H1 (cell line): ENCODE data around the gene TMA7B. TPM values are rescaled to one million over a fixed set of nuclear protein-coding genes. Genes with fewer than 3 reads are reported as not detected.

Experiments used
- CTCF ChIA-PET: fragments of 300-600 bp; sonication (Branson Sonifier 250); formaldehyde crosslinking; loops from one replicate; lab custom pipeline; 2021; ENCODE audit not compliant: partially characterized antibody; lab: Charles Lee
- POLR2A ChIA-PET: fragments of 300-600 bp; sonication (Branson Sonifier 250); formaldehyde crosslinking; loops from one replicate; lab custom pipeline; 2021; ENCODE audit warnings: inconsistent platforms; ENCODE audit not compliant: partially characterized antibody; lab: Charles Lee
- DNase-seq, 2 experiments: peaks; one replicate each; pipeline versions ENCODE4 v3.0.0 to v3.0.0-alpha.2; 2010 to 2022; ENCODE audit warnings: low spot score in 2 of 2, low read depth in 1 of 2, mixed read lengths in 1 of 2
- FAIRE-seq: peaks from 2 replicates; lab custom pipeline; 2011; peaks lifted over from hg19 to GRCh38; lab: Jason Lieb, UNC
- H2AFZ ChIP-seq: 2 replicates; pipeline ENCODE4 v1.8.1; 2012; ENCODE audit warnings: low read length, inconsistent platforms
- H2AK5ac ChIP-seq: 2 replicates; pipeline ENCODE4 v1.6.1; 2013; ENCODE audit warnings: low read depth, low read length
- H2BK120ac ChIP-seq: replicated peaks from 2 replicates; pipeline ENCODE3; 2013; ENCODE audit warnings: low read depth, low read length, inconsistent platforms
- H2BK12ac ChIP-seq: 2 replicates; pipeline ENCODE4 v1.6.1; 2013; ENCODE audit warnings: low read depth, low read length
- H2BK15ac ChIP-seq: 2 replicates; pipeline ENCODE4 v1.6.1; 2013; ENCODE audit warnings: low read length
- H2BK20ac ChIP-seq: 2 replicates; pipeline ENCODE4 v1.6.1; 2013; ENCODE audit warnings: low read length
- H2BK5ac ChIP-seq: 2 replicates; pipeline ENCODE4 v1.6.1; 2013; ENCODE audit warnings: low read depth, low read length
- H3K14ac ChIP-seq: 2 replicates; pipeline ENCODE4 v1.6.1; 2013; ENCODE audit warnings: inconsistent platforms; ENCODE audit not compliant: insufficient read length
- H3K18ac ChIP-seq: 2 replicates; pipeline ENCODE4 v1.6.1; 2013; ENCODE audit warnings: low read length; ENCODE audit errors: extremely low read depth
- H3K23ac ChIP-seq: 2 replicates; pipeline ENCODE4 v1.6.1; 2013; ENCODE audit warnings: inconsistent platforms; ENCODE audit not compliant: insufficient read length
- H3K23me2 ChIP-seq: 2 replicates; pipeline ENCODE4 v1.6.1; 2013; ENCODE audit warnings: low read depth, low read length
- H3K27ac ChIP-seq: 2 replicates; pipeline ENCODE4 v1.6.1; 2011; ENCODE audit warnings: low read depth, low read length, inconsistent platforms
- H3K27me3 ChIP-seq, 4 experiments: replicated peaks in 1 of 4; 1 replicate in 1 of 4; 2 replicates in 3 of 4; pipeline versions ENCODE4 v1.6.1 to v1.8.1; 2011 to 2013; ENCODE audit warnings: low read length in 3 of 4, mild to moderate bottlenecking in 3 of 4, inconsistent platforms in 2 of 4, mixed read lengths in 2 of 4, moderate library complexity in 1 of 4; ENCODE audit not compliant: control insufficient read depth in 3 of 4, insufficient read depth in 3 of 4; ENCODE audit errors: extremely low read depth in 1 of 4
- H3K36me3 ChIP-seq, 4 experiments: 2 replicates each; pipeline versions ENCODE4 v1.6.1 to v1.8.1; 2011 to 2013; ENCODE audit warnings: mild to moderate bottlenecking in 4 of 4, low read length in 3 of 4, moderate library complexity in 2 of 4, control low read depth in 1 of 4, inconsistent platforms in 1 of 4; ENCODE audit not compliant: insufficient read depth in 4 of 4, control insufficient read depth in 2 of 4
- H3K4ac ChIP-seq: replicated peaks from 2 replicates; pipeline ENCODE3; 2013; ENCODE audit warnings: low read length, low read depth, mixed read lengths, inconsistent platforms; ENCODE audit not compliant: insufficient read length
- H3K4me1 ChIP-seq, 4 experiments: replicated peaks in 1 of 4; 1 replicate in 1 of 4; 2 replicates in 3 of 4; pipeline versions ENCODE4 v1.6.1 to v1.8.1; 2011 to 2013; ENCODE audit warnings: low read length in 3 of 4, inconsistent platforms in 2 of 4, mixed read lengths in 1 of 4; ENCODE audit not compliant: insufficient read depth in 4 of 4, control insufficient read depth in 3 of 4
- H3K4me2 ChIP-seq, 2 experiments: 2 replicates each; pipeline versions ENCODE4 v1.6.1 to v1.8.1; 2011 to 2013; ENCODE audit warnings: low read depth in 2 of 2, low read length in 2 of 2, control low read depth in 1 of 2, inconsistent platforms in 1 of 2, mild to moderate bottlenecking in 1 of 2; ENCODE audit not compliant: insufficient read depth in 1 of 2
- H3K4me3 ChIP-seq, 4 experiments: fragments of 200-600, 300-600 bp in 1 of 4; sonication (generic), shearing (Covaris generic), sonication (Bioruptor Twin) in 1 of 4; 2 replicates each; pipeline versions ENCODE4 v1.5.1 to v1.8.1; 2011 to 2016; ENCODE audit warnings: low read length in 4 of 4, low read depth in 3 of 4, control low read depth in 2 of 4, inconsistent platforms in 2 of 4, mild to moderate bottlenecking in 2 of 4, mixed read lengths in 1 of 4, moderate library complexity in 1 of 4; ENCODE audit not compliant: insufficient read depth in 2 of 4; ENCODE audit errors: extremely low read depth in 1 of 4
- H3K56ac ChIP-seq: replicated peaks from 2 replicates; pipeline ENCODE3; 2013; ENCODE audit warnings: low read depth, mild to moderate bottlenecking, mixed read lengths, low read length, inconsistent platforms; ENCODE audit not compliant: insufficient read length
- H3K79me1 ChIP-seq: 2 replicates; pipeline ENCODE4 v1.6.1; 2013; ENCODE audit warnings: low read depth, low read length, control low read depth
- H3K79me2 ChIP-seq, 2 experiments: 2 replicates each; pipeline versions ENCODE4 v1.6.1 to v1.8.1; 2012 to 2013; ENCODE audit warnings: low read length in 2 of 2, mild to moderate bottlenecking in 2 of 2, inconsistent platforms in 1 of 2; ENCODE audit not compliant: insufficient read depth in 2 of 2, control insufficient read depth in 1 of 2
- H3K9ac ChIP-seq, 4 experiments: replicated peaks in 1 of 4; 1 replicate in 1 of 4; 2 replicates in 3 of 4; pipeline versions ENCODE4 v1.6.1 to v1.8.1; 2011 to 2013; ENCODE audit warnings: low read depth in 3 of 4, low read length in 3 of 4, control low read depth in 2 of 4, mild to moderate bottlenecking in 2 of 4, moderate library complexity in 2 of 4, inconsistent platforms in 1 of 4; ENCODE audit errors: extremely low read depth in 1 of 4
- H3K9me3 ChIP-seq, 2 experiments: 2 replicates each; pipeline versions ENCODE4 v1.6.1 to v1.8.1; 2012 to 2013; ENCODE audit warnings: mild to moderate bottlenecking in 2 of 2, moderate library complexity in 2 of 2, control low read depth in 1 of 2, inconsistent platforms in 1 of 2, low read depth in 1 of 2, low read length in 1 of 2, mixed read lengths in 1 of 2; ENCODE audit not compliant: insufficient read depth in 2 of 2
- H4K20me1 ChIP-seq, 2 experiments: replicated peaks in 1 of 2; 2 replicates each; pipeline versions ENCODE3 to v1.8.1; 2011 to 2013; ENCODE audit warnings: inconsistent platforms in 2 of 2, low read length in 2 of 2, mild to moderate bottlenecking in 1 of 2; ENCODE audit not compliant: insufficient read depth in 2 of 2, control insufficient read depth in 1 of 2
- H4K5ac ChIP-seq: 2 replicates; pipeline ENCODE4 v1.6.1; 2013; ENCODE audit warnings: low read length, low read depth, mixed read lengths, inconsistent platforms; ENCODE audit not compliant: insufficient read length
- H4K8ac ChIP-seq: 2 replicates; pipeline ENCODE4 v1.8.0; 2013; ENCODE audit warnings: mild to moderate bottlenecking, moderate library complexity, low read length, inconsistent platforms; ENCODE audit not compliant: insufficient read depth; ENCODE audit errors: extremely low read depth
- H4K91ac ChIP-seq: replicated peaks from 2 replicates; pipeline ENCODE3; 2013; ENCODE audit warnings: low read length, mixed read lengths, inconsistent platforms; ENCODE audit not compliant: insufficient read length
- BCL11A ChIP-seq, 2 experiments: IDR thresholded peaks; one replicate each; pipeline ENCODE4 v1.6.1; 2011; ENCODE audit warnings: low read depth in 2 of 2, low read length in 2 of 2, mild to moderate bottlenecking in 2 of 2
- BRCA1 ChIP-seq: IDR thresholded peaks from 2 replicates; pipeline ENCODE4 v1.6.1; 2012; ENCODE audit warnings: low read depth, low read length, improper control_type of control experiment
- CHD2 ChIP-seq: IDR thresholded peaks from 2 replicates; pipeline ENCODE4 v1.6.1; 2012; ENCODE audit warnings: low read length, improper control_type of control experiment
- FOSL1 ChIP-seq: IDR thresholded peaks from 2 replicates; pipeline ENCODE4 v1.6.1; 2011; ENCODE audit warnings: mild to moderate bottlenecking, low read depth, low read length, moderate library complexity; ENCODE audit not compliant: insufficient read depth
- GABPA ChIP-seq: IDR thresholded peaks from 2 replicates; pipeline ENCODE4 v1.6.1; 2011; ENCODE audit warnings: mild to moderate bottlenecking, low read length, moderate library complexity, borderline replicate concordance; ENCODE audit not compliant: insufficient read depth
- GTF2F1 ChIP-seq: IDR thresholded peaks from 2 replicates; pipeline ENCODE4 v1.6.1; 2012; ENCODE audit warnings: low read depth, low read length, improper control_type of control experiment, borderline replicate concordance
- HDAC6 ChIP-seq: IDR thresholded peaks from one replicate; pipeline ENCODE4 v1.7.1; 2012; ENCODE audit warnings: low read depth, mild to moderate bottlenecking, inconsistent platforms, low read length, moderate library complexity
- POU5F1 ChIP-seq: IDR thresholded peaks from 2 replicates; pipeline ENCODE4 v1.6.1; 2011; ENCODE audit warnings: low read depth, mild to moderate bottlenecking, low read length, moderate library complexity
- RFX5 ChIP-seq: IDR thresholded peaks from 2 replicates; pipeline ENCODE4 v1.6.1; 2011; ENCODE audit warnings: low read depth, low read length, improper control_type of control experiment, borderline replicate concordance
- SAP30 ChIP-seq: fragments of 300-600 bp; sonication (generic); IDR thresholded peaks from 2 replicates; pipeline ENCODE4 v1.7.1; 2012; ENCODE audit warnings: low read length, moderate library complexity, mild to moderate bottlenecking, inconsistent platforms; ENCODE audit not compliant: insufficient read depth, insufficient replicate concordance
- SRF ChIP-seq: IDR thresholded peaks from 2 replicates; pipeline ENCODE4 v1.6.1; 2011; ENCODE audit warnings: mild to moderate bottlenecking, low read depth, low read length, moderate library complexity
- TAF7 ChIP-seq: optimal IDR thresholded peaks from 2 replicates; pipeline ENCODE3; 2011; ENCODE audit warnings: low read depth, mild to moderate bottlenecking, inconsistent platforms, low read length, moderate library complexity, borderline replicate concordance
- WGBS, 2 experiments: shearing (Covaris generic) in 1 of 2; methylation state at CpG; one replicate each; pipeline versions ENCODE4 v1.1.6 to v1.1.7; 2013 to 2015; ENCODE audit warnings: low lambda C conversion rate in 2 of 2, mixed read lengths in 2 of 2, inconsistent platforms in 1 of 2, low coverage in 1 of 2, missing lambda C conversion rate in 1 of 2; ENCODE audit not compliant: insufficient replicate concordance in 2 of 2, insufficient coverage in 1 of 2, insufficient read length in 1 of 2; ENCODE audit errors: extremely low coverage in 1 of 2, missing lambda C conversion rate in 1 of 2; 5-methylcytosine and 5-hydroxymethylcytosine counted together
- polyA plus RNA-seq, 7 experiments: library from polyadenylated mRNA; depleted of rRNA in 3 of 7; stranded (reverse) in 5 of 7; unstranded in 2 of 7; fragments of >200 nt in 5 of 7; fragments of 200-250 nt in 2 of 7; gene quantifications; 1 replicate in 5 of 7; 2 replicates in 1 of 7; 4 replicates in 1 of 7; pipeline versions ENCODE4 v1.2.1 to v1.2.3, GENCODE V29; 2011 to 2013; ENCODE audit warnings: missing spikeins in 2 of 7, mixed read lengths in 2 of 7
- total RNA-seq: library from RNA; stranded (reverse); fragmentation: NEBNext Ultra II Directional; extraction: Animal tissue kit (Norgen Biotek cat#: 25700); gene quantifications from 2 replicates; pipeline ENCODE4 v1.2.1, GENCODE V29; 2021
- TF ChIP-seq, protein P1 (sequence below): IDR thresholded peaks from 2 replicates; pipeline ENCODE4 v1.6.1; 2012; ENCODE audit warnings: low read length, inconsistent platforms

The TMA7B gene
- total and polyA plus RNA-seq, 2 of the 8 experiments (the other 6 are each of a cell fraction or from before 2014, with no cell fraction given) = not detected

DNA sequence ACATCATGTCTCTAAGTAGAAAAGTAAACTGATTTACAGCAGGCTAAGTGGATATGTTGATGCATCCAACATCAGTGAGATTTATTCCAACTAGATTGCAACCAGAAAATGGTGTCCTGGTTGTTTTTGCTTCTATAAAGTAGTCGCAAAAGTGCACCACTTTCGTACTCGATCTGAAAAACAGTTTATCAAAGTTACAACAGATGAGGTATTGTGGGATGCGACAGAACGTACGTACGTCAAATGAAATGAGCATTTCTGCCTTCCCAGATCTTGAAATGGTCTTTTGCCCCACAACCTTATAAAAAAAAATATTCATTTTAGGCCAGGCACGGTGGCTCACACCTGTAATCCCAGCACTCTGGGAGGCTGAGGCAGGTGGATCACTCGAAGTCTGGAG lies 45.6 kb upstream of the TMA7B start:
- 91% methylated on average over 9 of the region's 9 CpGs; no CpG with 5 or more reads in 1 of the 2 experiments for whole genome bisulfite sequencing, 2 experiments
- no peak for TF ChIP-seq SRF
- no peak for TF ChIP-seq BRCA1
- no peak for TF ChIP-seq GTF2F1
- no peak for TF ChIP-seq BCL11A (IDR thresholded peaks at IDR 0.05; ENCODE audit: low read depth in 2 of 2, low read length in 2 of 2)
- TF ChIP-seq POU5F1 = no peak
- no peak for TF ChIP-seq GABPA
- TF ChIP-seq, protein P1, sequence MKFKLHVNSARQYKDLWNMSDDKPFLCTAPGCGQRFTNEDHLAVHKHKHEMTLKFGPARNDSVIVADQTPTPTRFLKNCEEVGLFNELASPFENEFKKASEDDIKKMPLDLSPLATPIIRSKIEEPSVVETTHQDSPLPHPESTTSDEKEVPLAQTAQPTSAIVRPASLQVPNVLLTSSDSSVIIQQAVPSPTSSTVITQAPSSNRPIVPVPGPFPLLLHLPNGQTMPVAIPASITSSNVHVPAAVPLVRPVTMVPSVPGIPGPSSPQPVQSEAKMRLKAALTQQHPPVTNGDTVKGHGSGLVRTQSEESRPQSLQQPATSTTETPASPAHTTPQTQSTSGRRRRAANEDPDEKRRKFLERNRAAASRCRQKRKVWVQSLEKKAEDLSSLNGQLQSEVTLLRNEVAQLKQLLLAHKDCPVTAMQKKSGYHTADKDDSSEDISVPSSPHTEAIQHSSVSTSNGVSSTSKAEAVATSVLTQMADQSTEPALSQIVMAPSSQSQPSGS = no peak
- no peak for TF ChIP-seq TAF7
- TF ChIP-seq SAP30 = no peak
- no peak for TF ChIP-seq RFX5
- TF ChIP-seq HDAC6 = no peak
- TF ChIP-seq FOSL1 = no peak
- no peak for TF ChIP-seq CHD2
- TF ChIP-seq, all 59 proteins: peak for 0
- ChIA-PET CTCF (interaction anchor here (0.9 to 2.6 kb wide), 4 partner anchors 11 to 107 kb away, joined by 3 to 8 read pairs (median 4); no protein-coding TSS in a partner anchor), POLR2A (interaction anchor here (0.6 kb wide), 1 partner anchor 125 kb away, joined by 3 read pairs; no protein-coding TSS in a partner anchor)
- Histone ChIP-seq H2BK12ac (no peak overlapping the region), H3K4me3 (no peak overlapping the region), H4K91ac (no peak overlapping the region), H3K23me2 (no peaks in the 10 kb centered on the region), H2BK15ac (no peak overlapping the region), H3K36me3 (no peaks in the 10 kb centered on the region), H4K20me1 (no peaks in the 10 kb centered on the region), H3K56ac (no peak overlapping the region), H2AK5ac (no peak overlapping the region), H3K27me3 (no peaks in the 10 kb centered on the region), H2BK20ac (no peak overlapping the region), H3K9ac (no peak overlapping the region), H2BK120ac (no peak overlapping the region), H3K14ac (no peak overlapping the region), H2BK5ac (no peak overlapping the region), H4K8ac (no peak overlapping the region), H3K4me1 (peaks cover 0 to 7% (median 3%) of the 10 kb centered on the region in 4 experiments; a peak in 6 of 7 replicates), H3K4me2 (no peak overlapping the region), H3K23ac (no peak overlapping the region), H4K5ac (no peak overlapping the region), H3K9me3 (no peaks in the 10 kb centered on the region), H3K27ac (no peak overlapping the region), H3K4ac (no peak overlapping the region), H3K79me1 (no peaks in the 10 kb centered on the region), H3K79me2 (no peaks in the 10 kb centered on the region), H2AFZ (no peak overlapping the region), H3K18ac (no peak overlapping the region)
- DNase-seq = no peak
- FAIRE-seq = no peak
